ENCODE measurements around the gene PROZ.

PROZ gene

DNA sequence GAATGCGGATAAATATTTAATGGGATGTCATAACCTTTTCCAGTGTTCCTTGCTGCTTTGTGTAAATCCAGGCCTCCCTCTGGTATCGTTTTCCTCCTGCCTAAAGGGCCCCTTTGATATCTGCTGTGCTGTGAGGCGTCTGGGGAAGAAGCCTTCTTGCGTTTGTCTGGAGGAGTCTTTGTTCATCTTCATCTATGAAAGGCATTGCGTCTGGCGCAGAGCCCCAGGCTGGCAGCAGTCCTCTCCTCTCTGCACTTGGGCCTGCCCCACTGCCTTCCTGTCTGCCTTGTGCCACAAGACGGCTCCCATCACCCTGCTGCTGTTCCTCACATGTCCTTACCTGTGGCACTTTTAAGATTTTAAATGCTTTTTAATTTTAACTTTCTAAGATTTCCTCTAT is 9.8 kb downstream of the PROZ start:
- Histone ChIP-seq H3K36me3 (replicated peaks; ENCODE audit: low read depth, low read length) (peaks cover 29% of the 10 kb centered on the region), H3K4me2 (ENCODE audit: low read length) (no peak overlapping the region), H2AFZ (ENCODE audit: low read depth, low read length) (no peak overlapping the region), H3K79me2 (ENCODE audit: low read length) (no peaks in the 10 kb centered on the region), H3K9me3 (ENCODE audit: insufficient read depth, low read length) (no peaks in the 10 kb centered on the region), H3K9ac (ENCODE audit: low read length) (no peak overlapping the region), H3K27ac (ENCODE audit: low read length) (no peak overlapping the region), H4K20me1 (ENCODE audit: insufficient read depth, low read length) (no peaks in the 10 kb centered on the region; the same call in 1 of the 2 replicates), H3K27me3 (ENCODE audit: low read depth, low read length) (no peaks in the 10 kb centered on the region), H3K4me1 (ENCODE audit: low read length) (no peaks in the 10 kb centered on the region), H3K4me3 (ENCODE audit: low read length) (no peak overlapping the region)
- TF ChIP-seq, protein P1, sequence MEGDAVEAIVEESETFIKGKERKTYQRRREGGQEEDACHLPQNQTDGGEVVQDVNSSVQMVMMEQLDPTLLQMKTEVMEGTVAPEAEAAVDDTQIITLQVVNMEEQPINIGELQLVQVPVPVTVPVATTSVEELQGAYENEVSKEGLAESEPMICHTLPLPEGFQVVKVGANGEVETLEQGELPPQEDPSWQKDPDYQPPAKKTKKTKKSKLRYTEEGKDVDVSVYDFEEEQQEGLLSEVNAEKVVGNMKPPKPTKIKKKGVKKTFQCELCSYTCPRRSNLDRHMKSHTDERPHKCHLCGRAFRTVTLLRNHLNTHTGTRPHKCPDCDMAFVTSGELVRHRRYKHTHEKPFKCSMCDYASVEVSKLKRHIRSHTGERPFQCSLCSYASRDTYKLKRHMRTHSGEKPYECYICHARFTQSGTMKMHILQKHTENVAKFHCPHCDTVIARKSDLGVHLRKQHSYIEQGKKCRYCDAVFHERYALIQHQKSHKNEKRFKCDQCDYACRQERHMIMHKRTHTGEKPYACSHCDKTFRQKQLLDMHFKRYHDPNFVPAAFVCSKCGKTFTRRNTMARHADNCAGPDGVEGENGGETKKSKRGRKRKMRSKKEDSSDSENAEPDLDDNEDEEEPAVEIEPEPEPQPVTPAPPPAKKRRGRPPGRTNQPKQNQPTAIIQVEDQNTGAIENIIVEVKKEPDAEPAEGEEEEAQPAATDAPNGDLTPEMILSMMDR (IDR thresholded peaks at IDR 0.05; ENCODE audit: low read depth, low read length), result no peak
- TF ChIP-seq EZH2phosphoT487 (IDR thresholded peaks at IDR 0.05; ENCODE audit: low read depth), result no peak

DNA sequence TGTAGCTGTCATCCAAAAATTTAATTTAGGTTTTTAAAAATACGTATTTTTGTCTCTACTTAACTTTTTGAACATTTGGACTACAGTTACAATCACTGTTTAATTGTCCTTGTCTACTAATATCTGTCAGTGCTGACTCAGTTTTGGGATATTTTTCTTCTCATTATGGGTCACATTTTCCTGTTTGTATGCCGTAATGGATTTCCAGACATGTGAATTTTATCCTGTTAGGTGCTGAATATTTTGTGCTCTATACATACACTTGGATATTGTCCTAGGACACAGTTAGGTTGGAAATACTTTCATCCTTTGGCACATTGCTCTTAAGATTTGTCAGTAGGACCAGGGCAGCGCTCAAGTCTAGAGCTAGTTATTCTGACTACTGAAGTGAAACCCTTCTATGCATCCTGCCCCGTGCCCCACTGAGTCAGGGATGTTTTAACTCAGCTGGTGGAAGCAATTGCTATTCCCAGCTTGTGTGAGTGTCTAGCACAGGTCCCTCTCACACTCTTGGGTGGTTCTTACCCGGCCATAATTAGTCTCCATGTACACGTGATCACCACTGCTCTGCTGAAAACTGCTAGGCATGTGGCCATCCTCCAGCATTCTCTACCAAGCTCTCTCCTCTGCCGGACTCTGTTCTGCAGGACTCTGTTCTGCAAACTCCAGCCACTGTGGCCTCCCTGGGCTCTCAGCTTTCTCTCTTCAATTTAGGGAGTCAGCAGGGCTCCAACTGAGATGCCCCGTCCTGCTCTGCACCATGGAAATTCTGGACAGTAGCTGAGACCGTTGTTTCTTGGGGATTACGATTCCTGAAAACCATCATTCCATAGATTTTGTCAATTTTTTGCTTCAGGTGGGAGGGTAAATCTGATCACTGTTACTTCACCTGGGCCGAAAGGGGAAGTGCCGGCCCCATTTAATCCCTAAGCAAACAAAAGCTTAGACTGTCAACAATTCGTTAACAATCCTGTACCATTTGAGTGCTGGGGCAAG is 11.1 kb downstream of the PROZ start:
- Histone ChIP-seq H2AFZ (ENCODE audit: low read depth, low read length) (no peak overlapping the region), H3K4me1 (ENCODE audit: low read length) (no peaks in the 10 kb centered on the region), H3K4me2 (ENCODE audit: low read length) (no peak overlapping the region)

GRCh38 chr13:113170511-113170910 is 12.1 kb downstream of the PROZ start:
- Histone ChIP-seq H3K79me2 (ENCODE audit: low read length) (no peaks in the 10 kb centered on the region), H3K4me2 (ENCODE audit: low read length) (no peak overlapping the region), H3K4me3 (ENCODE audit: low read length) (no peak overlapping the region), H3K36me3 (replicated peaks; ENCODE audit: low read depth, low read length) (peaks cover 47% of the 10 kb centered on the region), H3K4me1 (ENCODE audit: low read length) (no peaks in the 10 kb centered on the region), H2AFZ (ENCODE audit: low read depth, low read length) (no peak overlapping the region), H3K9me3 (ENCODE audit: insufficient read depth, low read length) (no peaks in the 10 kb centered on the region), H3K9ac (ENCODE audit: low read length) (no peak overlapping the region), H3K27ac (ENCODE audit: low read length) (no peak overlapping the region), H4K20me1 (ENCODE audit: insufficient read depth, low read length) (no peaks in the 10 kb centered on the region; the same call in 1 of the 2 replicates), H3K27me3 (ENCODE audit: low read depth, low read length) (no peaks in the 10 kb centered on the region)
- TF ChIP-seq EZH2phosphoT487 (IDR thresholded peaks at IDR 0.05; ENCODE audit: low read depth), result no peak
- TF ChIP-seq, protein P1 (IDR thresholded peaks at IDR 0.05; ENCODE audit: low read depth, low read length), result no peak

More for the DNA sequence above, 11.1 kb downstream of the PROZ start:
- Histone ChIP-seq H3K79me2 (ENCODE audit: low read length) (no peaks in the 10 kb centered on the region), H3K36me3 (replicated peaks; ENCODE audit: low read depth, low read length) (peaks cover 38% of the 10 kb centered on the region), H3K27me3 (ENCODE audit: low read depth, low read length) (no peaks in the 10 kb centered on the region), H4K20me1 (ENCODE audit: insufficient read depth, low read length) (no peaks in the 10 kb centered on the region; the same call in 1 of the 2 replicates), H3K4me3 (ENCODE audit: low read length) (no peak overlapping the region), H3K27ac (ENCODE audit: low read length) (no peak overlapping the region), H3K9me3 (ENCODE audit: insufficient read depth, low read length) (no peaks in the 10 kb centered on the region), H3K9ac (ENCODE audit: low read length) (no peak overlapping the region)
- TF ChIP-seq EZH2phosphoT487 (IDR thresholded peaks at IDR 0.05; ENCODE audit: low read depth), result no peak
- TF ChIP-seq, protein P1 (IDR thresholded peaks at IDR 0.05; ENCODE audit: low read depth, low read length), result no peak
